RCC 7860 (cell line): ENCODE results near the gene E2F7.
A peak's percentile ranks its signal among the peaks of the same experiment; 100 is the strongest.

Experiments
- DNase-seq: peaks from one replicate; pipeline ENCODE4 v3.0.0-alpha.2; 2015; ENCODE audit warnings: low spot score
- FAIRE-seq: peaks from 2 replicates; lab custom pipeline; 2012; peaks lifted over from hg19 to GRCh38; lab: Jason Lieb, UNC

Gene E2F7

GRCh38 chr12:77070382-77070781 is 5.0 kb upstream of the E2F7 start:
- DNase-seq (no peak), FAIRE-seq (no peak)

GRCh38 chr12:77064896-77065360 is 441 bp downstream of the E2F7 start:
- no peak for DNase-seq
- FAIRE-seq: no peak

DNA sequence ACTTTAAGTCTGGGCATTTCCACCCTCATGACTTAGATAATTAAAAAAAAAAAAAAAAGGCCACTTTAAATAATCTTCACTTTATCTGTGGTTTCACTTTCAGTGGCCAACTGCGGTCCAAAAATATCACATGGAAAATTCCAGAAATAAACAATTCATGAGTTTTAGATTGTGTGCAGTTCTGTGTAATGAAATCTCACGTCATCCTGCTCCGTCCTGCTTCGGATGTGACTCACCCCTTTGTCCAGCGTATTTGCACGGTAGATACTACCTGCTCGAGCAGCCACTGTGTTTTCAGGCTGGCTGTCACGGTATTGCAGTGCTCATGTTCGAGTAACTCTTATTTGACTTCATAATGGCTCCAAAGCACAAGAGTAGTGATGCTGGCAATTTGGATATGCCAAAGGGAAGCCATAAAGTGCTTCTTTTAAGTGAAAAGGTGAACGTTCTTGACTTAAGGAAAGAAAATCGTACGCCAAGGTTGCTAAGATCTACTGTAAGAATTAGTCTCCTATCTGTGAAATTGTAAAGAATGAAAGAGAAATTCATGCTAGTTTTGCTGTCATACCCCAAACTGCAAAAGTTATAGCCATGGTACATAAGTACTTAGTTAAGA is 2.4 kb downstream of the E2F7 start:
- peak; percentile 85 for DNase-seq
- FAIRE-seq: peak; percentile 83

- FAIRE-seq (no peak), DNase-seq (no peak)
Observed at GRCh38 chr12:77062396-77062795, 3.0 kb downstream of the E2F7 start.

- DNase-seq (no peak), FAIRE-seq (no peak)
Observed at GRCh38 chr12:77060883-77061240, 4.5 kb downstream of the E2F7 start.

GRCh38 chr12:77060136-77060882 is 5.1 kb downstream of the E2F7 start:
- FAIRE-seq (no peak), DNase-seq (no peak)

- no peak for DNase-seq
- no peak for FAIRE-seq
Observed at GRCh38 chr12:77058740-77059139, 6.6 kb downstream of the E2F7 start.

DNA sequence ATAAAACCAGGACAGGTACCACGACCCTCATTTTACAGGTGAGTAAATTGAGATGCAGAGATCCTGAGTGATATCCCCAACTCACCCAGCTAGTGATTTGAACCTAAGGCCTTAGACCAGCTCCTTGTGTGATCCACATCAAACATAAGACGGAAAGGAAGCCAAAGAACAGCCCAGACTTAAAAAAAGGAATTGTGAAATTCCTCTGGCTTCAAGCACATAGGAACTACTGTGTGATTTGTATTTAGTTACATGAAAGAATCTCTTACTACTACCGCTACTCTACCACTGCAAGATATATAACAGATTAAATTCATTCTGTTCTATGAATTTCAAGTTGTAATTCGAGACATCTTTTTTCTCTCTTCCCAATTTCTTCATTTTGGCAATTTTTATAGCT is 10.5 kb downstream of the E2F7 start:
- FAIRE-seq (no peak), DNase-seq (no peak)

GRCh38 chr12:77053259-77053658 is 12.1 kb downstream of the E2F7 start:
- FAIRE-seq: no peak
- DNase-seq: no peak

- DNase-seq (peak; percentile 53), FAIRE-seq (peak; percentile 58)
Observed at GRCh38 chr12:77049767-77050353, 15.5 kb downstream of the E2F7 start.

- DNase-seq: no peak
- no peak for FAIRE-seq
Observed at GRCh38 chr12:77047341-77048109, 17.8 kb downstream of the E2F7 start.

- FAIRE-seq (no peak), DNase-seq (no peak)
Observed at GRCh38 chr12:77046468-77046867, 18.9 kb downstream of the E2F7 start.

DNA sequence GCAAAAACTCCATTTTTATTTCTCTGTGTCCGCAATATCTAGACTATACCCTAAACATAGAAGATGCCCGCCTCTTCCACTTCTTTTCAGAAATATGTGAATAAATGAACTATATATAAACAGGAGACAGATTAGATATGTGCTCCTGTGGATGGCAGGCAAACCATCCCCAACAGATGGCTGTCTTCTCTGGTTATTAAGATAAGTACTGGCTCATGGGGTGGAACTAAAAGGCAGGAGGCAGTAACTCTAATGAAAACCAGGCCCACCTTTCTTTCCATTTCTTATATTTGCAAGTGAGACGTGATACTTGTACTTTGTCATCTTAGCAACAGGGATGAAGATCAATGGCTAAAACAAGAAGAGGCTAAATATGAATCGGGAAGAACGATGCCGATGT is 20.2 kb downstream of the E2F7 start:
- FAIRE-seq: no peak

DNA sequence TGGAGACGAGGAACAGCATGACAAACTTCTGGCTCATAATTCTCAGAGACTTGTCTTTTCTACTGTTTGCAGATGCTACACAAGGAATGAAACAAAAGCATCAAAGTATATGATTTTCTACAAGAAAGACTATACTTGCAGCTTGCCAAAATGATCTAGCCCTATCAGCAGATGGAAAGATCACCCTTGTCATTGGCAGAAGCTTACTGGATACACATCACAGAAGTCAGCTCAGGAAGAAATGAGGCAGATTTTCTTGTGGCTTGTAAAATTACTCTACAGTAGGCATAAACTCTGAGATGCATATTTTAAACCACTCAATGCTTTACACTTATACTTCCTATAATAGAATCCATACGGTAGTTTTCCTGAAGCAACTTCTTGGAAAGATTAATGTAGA is 20.6 kb downstream of the E2F7 start:
- FAIRE-seq (no peak), DNase-seq (no peak)

More for the DNA sequence above, 20.2 kb downstream of the E2F7 start:
- no peak for DNase-seq

- no peak for DNase-seq
- no peak for FAIRE-seq
Observed at GRCh38 chr12:77042833-77043232, 22.5 kb downstream of the E2F7 start.

DNA sequence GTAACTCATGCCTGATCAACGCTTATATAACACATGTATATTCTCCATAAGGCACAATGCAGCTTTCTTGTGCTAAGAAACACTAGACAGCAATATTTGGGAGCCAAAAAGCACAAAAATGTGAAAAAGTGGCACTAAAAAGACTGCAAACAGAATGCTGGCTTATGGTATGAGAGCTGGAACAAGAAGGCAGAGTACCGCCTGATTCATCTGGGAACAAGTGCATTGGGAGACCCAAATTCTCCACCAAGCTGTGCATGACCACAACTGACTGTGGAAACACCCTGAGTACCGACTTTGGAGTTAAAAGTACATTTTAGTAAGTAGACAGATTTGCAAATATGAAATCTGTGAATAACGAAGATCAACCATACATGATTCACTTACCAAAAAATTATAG is 25.1 kb downstream of the E2F7 start:
- FAIRE-seq: no peak

DNA sequence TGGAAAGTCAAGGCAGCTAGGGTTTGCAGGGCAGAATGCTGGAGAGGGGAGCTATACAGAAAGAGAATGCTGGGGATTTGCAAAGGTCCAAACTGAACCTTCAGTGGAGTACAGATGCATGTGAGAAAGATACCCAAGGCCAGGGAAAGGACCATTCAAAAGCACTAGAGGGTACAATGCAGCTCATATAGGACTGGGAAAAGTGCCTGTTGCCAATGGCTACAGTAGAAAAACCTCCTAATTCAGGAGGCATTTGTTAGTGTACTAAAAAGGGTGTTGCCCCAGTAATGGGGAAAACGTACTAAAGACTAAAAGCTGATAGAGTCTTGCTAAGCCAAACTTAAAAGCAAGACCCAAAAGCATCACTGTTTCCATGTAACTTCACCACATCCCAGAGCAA is 30.1 kb downstream of the E2F7 start:
- no peak for FAIRE-seq
- no peak for DNase-seq

More for the DNA sequence above, 25.1 kb downstream of the E2F7 start:
- DNase-seq: no peak

- DNase-seq (no peak), FAIRE-seq (no peak)
Observed at GRCh38 chr12:77033658-77034536, 31.5 kb downstream of the E2F7 start.

GRCh38 chr12:77032406-77032805 is 33.0 kb downstream of the E2F7 start:
- FAIRE-seq (peak; percentile 86), DNase-seq (peak; percentile 85)

- FAIRE-seq (peak; percentile 79), DNase-seq (peak; percentile 90)
Observed at GRCh38 chr12:77031745-77032144, 33.6 kb downstream of the E2F7 start.
